GM12875 (cell line): ENCODE measurements around the gene ADRA2C.

Experiments
- H3K4me3 ChIP-seq: one replicate; pipeline ENCODE4 v1.5.1; 2011; ENCODE audit warnings: low read depth, low read length, control low read depth
- TF ChIP-seq, protein P1 (sequence below): IDR thresholded peaks from 2 replicates; pipeline ENCODE4 v1.5.1; 2011; ENCODE audit warnings: low read depth, mild to moderate bottlenecking, control low read depth, inconsistent platforms, low read length, moderate library complexity, borderline replicate concordance; ENCODE audit not compliant: insufficient read depth

ADRA2C gene

DNA sequence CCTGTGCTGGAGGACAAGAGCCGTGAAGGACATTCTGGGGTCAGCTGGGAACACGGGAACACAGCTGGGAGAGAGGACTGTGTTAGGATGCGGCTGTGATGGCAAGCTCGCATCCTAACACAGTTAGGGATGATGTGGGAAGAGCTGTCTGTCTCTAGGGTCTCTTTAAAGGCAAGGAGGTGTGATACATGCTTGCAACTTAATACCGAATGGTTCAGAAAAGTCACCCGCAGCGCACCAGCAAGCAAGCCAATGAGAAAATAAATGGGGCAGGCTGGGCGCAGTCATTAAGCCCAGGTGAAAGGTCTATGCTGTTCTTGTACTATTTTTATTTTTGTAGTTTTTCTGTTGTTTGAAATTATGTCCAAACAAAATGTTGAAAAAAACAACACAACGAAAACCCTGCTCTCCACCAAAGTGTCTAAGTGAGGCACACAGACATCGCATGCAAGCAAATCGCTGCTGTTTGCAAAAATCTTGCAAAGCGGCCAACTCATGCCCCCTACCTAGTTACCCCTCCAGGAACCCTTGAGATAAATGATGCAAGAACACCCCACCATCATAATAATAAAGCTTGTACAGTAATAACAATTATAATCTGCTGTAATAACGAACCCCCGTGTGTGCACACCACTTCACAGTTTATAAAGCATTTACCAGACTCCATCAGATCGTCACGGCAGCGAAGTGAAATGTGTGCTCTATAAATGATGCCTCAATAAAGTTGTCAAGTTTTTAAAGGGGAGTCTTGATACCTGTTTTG is 17.9 kb upstream of the ADRA2C start:
- H3K4me3 ChIP-seq, result no peak overlapping the region
- TF ChIP-seq, protein P1, sequence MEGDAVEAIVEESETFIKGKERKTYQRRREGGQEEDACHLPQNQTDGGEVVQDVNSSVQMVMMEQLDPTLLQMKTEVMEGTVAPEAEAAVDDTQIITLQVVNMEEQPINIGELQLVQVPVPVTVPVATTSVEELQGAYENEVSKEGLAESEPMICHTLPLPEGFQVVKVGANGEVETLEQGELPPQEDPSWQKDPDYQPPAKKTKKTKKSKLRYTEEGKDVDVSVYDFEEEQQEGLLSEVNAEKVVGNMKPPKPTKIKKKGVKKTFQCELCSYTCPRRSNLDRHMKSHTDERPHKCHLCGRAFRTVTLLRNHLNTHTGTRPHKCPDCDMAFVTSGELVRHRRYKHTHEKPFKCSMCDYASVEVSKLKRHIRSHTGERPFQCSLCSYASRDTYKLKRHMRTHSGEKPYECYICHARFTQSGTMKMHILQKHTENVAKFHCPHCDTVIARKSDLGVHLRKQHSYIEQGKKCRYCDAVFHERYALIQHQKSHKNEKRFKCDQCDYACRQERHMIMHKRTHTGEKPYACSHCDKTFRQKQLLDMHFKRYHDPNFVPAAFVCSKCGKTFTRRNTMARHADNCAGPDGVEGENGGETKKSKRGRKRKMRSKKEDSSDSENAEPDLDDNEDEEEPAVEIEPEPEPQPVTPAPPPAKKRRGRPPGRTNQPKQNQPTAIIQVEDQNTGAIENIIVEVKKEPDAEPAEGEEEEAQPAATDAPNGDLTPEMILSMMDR, result no peak

DNA sequence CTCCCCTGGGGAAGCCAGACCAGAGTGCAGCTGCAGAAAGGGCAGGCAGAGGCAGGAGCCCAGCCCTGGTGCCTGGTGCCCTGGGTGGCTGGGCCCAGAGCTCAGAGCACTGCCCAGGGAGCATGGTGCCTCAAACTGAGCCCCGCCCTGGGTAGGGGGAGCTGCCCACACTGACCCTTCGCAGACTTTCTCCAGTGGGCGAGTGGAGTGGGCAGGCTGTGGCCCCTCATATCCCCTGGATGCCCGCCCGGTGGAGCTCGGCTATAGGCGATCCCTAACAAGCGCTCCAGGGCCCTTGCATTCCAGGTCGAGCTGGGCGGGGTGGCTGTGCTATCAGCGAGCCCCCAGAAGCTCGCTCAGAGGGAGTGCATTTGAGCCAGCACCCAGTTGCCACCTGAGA is 17.1 kb upstream of the ADRA2C start:
- TF ChIP-seq, protein P1, result no peak
- H3K4me3 ChIP-seq, result no peak overlapping the region

DNA sequence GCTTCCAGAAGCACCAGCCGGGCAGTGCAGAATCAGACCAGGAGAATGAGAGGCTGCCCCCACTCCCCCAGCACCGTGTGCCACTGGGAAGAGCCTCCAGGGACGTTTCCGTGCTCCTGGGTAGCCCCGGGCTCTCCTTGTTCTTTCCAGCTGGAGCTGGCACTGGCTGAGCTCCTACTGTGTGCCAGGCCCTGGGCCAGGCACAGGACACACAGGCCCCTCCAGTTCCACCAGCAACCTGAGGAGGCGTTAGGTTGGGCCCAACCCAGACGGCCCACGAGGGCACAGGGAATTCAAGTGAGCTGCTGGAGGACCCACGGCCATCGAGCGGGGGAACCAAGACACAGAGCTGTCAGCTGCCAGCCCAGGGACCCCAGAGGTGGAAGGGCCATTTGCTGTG is 15.9 kb upstream of the ADRA2C start:
- TF ChIP-seq, protein P1, result no peak
- H3K4me3 ChIP-seq, result no peak overlapping the region

DNA sequence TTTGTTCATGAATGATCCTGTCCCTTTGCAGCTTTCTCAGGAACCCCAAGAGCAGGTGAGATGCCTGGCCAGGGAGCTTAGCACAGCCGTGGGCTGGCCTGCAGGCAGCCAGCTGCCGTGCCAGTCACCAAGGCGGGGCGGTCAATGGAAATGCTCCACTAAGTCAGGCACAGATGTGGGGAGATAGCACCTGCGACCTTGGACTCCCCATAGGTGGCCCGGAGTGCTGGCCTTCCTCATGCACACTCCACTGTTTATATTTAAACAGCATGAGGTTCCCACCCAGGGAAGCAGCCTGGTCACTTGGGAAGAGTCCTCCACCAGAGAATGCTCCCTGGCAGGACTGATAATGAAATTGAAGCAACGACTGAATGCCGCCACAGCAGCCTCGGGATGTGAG is 14.2 kb upstream of the ADRA2C start:
- H3K4me3 ChIP-seq, result no peak overlapping the region
- TF ChIP-seq, protein P1, result no peak

DNA sequence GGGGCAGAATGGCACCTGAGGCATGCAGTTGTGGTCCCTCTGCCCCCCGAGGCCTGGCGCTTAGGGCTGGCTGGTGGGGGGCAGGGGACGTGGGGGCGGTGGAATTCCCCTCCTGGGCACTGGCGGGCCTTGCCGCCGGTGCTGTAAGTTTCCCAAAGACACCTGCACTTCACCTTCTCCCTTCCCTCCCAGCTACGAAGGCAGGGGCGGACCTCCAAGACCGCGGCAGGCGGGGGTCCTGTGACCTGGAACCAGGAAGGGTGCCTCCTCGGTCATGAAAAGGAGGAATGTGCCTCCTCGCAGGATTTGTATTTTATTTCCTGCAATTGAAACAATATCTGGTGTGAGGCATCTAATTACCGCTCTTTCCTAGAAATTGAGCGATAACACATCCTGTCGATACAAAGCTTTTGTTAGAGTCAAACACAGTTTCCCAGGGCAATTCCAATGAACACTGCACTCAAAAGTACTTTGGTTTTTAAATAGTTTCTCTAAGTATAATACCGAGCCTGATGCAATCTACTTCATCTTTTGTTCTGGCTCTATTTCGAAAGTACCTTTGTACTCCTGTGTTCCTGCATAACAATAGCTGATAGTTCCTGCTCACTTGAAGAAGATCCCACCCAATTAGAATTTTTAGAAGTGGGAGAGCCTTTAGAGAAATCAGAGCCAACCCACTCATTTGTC is 12.3 kb upstream of the ADRA2C start:
- H3K4me3 ChIP-seq, result no peak overlapping the region
- TF ChIP-seq, protein P1, result no peak

DNA sequence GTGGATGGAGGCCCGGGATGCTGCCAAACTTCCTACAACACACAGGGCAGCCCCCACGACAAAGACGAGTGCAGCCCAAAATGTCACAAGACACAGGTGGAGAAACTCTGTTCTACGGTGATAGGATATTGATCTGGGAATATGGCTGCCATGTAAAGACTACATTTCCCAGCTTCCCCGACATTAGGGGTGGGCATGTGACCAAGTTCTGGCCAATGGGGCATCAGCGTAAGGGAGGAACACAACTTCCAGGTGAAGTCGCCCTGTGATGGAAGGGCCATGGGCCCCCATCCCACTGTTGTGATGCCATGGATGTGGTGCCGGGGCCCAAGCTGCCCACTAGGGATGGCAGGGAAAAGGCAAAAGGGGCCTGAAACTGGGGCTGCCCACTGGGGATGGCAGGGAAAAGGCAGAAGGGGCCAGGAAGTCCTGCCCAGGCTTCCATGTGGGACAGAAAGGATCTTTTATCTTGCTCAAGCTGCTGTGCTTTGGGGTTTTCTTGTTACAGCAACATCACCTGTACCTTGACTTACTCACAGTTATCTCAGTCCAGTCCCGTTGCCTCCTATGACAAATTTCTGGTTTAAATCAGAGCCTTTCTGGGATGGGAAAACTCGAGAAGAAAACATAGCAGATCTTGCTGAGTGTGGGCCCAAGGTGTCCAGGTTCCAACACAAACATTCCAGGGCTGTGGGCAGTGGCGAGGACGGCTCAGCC is 9.7 kb upstream of the ADRA2C start:
- TF ChIP-seq, protein P1, result no peak
- no peak overlapping the region for H3K4me3 ChIP-seq
